B cell (primary cell): ENCODE data around the gene ERN1.

Experiments used
- EZH2 ChIP-seq: IDR thresholded peaks from 2 replicates; pipeline ENCODE4 v1.6.1; 2012; ENCODE audit warnings: borderline replicate concordance, low read depth, mild to moderate bottlenecking, moderate library complexity, low read length; ENCODE audit not compliant: insufficient read depth, poor library complexity, severe bottlenecking
- TF ChIP-seq, protein P1 (sequence below): fragments of 200-600 bp; IDR thresholded peaks from one replicate; pipeline ENCODE4 v1.8.0; 2022; ENCODE audit warnings: antibody characterized with exemption, mild to moderate bottlenecking

DNA sequence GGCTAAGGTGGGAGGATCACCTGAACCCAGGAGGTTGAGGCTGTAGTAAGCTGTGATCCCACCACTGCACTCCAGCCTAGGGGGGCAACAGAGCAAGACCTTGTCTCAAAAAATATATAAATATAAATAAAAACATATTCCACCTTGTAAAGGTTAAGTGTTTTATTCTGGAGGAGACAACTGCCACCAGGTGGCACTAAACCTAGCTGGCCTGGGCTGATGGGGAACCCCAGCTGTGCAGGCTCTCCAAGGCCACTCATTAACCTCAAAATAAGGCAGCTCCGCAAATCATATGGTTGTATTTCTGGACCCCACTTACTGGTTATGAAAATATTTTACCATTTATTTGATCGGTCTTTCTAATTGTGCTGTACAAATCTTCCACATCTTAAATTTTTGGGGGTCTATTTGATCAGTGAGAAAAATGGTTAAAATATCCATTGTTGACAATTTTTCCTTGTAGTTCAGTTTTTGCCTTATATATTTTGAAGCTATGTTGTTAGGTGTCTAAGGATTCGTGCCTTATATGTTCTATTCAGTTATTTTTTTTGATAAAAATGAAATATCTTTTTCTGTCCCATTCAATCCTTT lies 101.0 kb downstream of the ERN1 start:
- TF ChIP-seq, protein P1, sequence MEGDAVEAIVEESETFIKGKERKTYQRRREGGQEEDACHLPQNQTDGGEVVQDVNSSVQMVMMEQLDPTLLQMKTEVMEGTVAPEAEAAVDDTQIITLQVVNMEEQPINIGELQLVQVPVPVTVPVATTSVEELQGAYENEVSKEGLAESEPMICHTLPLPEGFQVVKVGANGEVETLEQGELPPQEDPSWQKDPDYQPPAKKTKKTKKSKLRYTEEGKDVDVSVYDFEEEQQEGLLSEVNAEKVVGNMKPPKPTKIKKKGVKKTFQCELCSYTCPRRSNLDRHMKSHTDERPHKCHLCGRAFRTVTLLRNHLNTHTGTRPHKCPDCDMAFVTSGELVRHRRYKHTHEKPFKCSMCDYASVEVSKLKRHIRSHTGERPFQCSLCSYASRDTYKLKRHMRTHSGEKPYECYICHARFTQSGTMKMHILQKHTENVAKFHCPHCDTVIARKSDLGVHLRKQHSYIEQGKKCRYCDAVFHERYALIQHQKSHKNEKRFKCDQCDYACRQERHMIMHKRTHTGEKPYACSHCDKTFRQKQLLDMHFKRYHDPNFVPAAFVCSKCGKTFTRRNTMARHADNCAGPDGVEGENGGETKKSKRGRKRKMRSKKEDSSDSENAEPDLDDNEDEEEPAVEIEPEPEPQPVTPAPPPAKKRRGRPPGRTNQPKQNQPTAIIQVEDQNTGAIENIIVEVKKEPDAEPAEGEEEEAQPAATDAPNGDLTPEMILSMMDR: peak; percentile 93
- no peak for TF ChIP-seq EZH2
